WTC11 (cell line): ENCODE data around the gene FES.
A peak's percentile ranks its signal among the peaks of the same experiment; 100 is the strongest.

ENCODE experiments used
- ATF1 ChIP-seq: sonication (generic); formaldehyde crosslinking; IDR thresholded peaks from 2 replicates; pipeline ENCODE4 v1.8.1; 2023; ENCODE audit warnings: mild to moderate bottlenecking, moderate library complexity, missing genetic modification reagents
- CTCF ChIP-seq: fragments of 200-600 bp; IDR thresholded peaks from 2 replicates; pipeline ENCODE4 v1.8.0; 2022; ENCODE audit warnings: antibody characterized with exemption
- E2F1 ChIP-seq: sonication (generic); formaldehyde crosslinking; IDR thresholded peaks from 2 replicates; pipeline ENCODE4 v1.8.0; 2022; ENCODE audit warnings: mild to moderate bottlenecking, missing genetic modification reagents
- GRHL2 ChIP-seq: fragments of 250-450 bp; sonication (Bioruptor Pico); IDR thresholded peaks from 2 replicates; pipeline ENCODE4 v1.8.0; 2022; ENCODE audit warnings: mild to moderate bottlenecking, moderate library complexity; ENCODE audit not compliant: insufficient replicate concordance, severe bottlenecking
- HMGXB4 ChIP-seq: sonication (generic); formaldehyde crosslinking; IDR thresholded peaks from 2 replicates; pipeline ENCODE4 v1.8.1; 2023; ENCODE audit warnings: mild to moderate bottlenecking, moderate library complexity, missing genetic modification reagents
- NR2C2 ChIP-seq: sonication (generic); formaldehyde crosslinking; IDR thresholded peaks from 2 replicates; pipeline ENCODE4 v1.8.0; 2022; ENCODE audit warnings: mild to moderate bottlenecking, missing genetic modification reagents

- no peak for TF ChIP-seq GRHL2 (CRISPR knock-in tag)
- TF ChIP-seq E2F1: no peak
- TF ChIP-seq CTCF: no peak
- peak; percentile 81 for TF ChIP-seq HMGXB4 (CRISPR knock-in tag)
- TF ChIP-seq NR2C2: no peak
- no peak for TF ChIP-seq ATF1 (CRISPR knock-in tag)
Measured at GRCh38 chr15:90902840-90903732, 18.8 kb downstream of the FES start, which contains the start of gene MAN2A2.
